ENCODE results near the gene MAN1A2. TPM values are rescaled to one million over a fixed set of nuclear protein-coding genes. Genes with fewer than 3 reads are reported as not detected.

The MAN1A2 gene
- total and polyA plus RNA-seq, 9 of the 15 experiments (the other 6 are each of a cell fraction or from before 2014, with no cell fraction given) = 4.2 to 38.4 (median 18.7) TPM

GRCh38 chr1:117572546-117572945, 205.3 kb downstream of the MAN1A2 start (continued):
- TF ChIP-seq, protein P1, sequence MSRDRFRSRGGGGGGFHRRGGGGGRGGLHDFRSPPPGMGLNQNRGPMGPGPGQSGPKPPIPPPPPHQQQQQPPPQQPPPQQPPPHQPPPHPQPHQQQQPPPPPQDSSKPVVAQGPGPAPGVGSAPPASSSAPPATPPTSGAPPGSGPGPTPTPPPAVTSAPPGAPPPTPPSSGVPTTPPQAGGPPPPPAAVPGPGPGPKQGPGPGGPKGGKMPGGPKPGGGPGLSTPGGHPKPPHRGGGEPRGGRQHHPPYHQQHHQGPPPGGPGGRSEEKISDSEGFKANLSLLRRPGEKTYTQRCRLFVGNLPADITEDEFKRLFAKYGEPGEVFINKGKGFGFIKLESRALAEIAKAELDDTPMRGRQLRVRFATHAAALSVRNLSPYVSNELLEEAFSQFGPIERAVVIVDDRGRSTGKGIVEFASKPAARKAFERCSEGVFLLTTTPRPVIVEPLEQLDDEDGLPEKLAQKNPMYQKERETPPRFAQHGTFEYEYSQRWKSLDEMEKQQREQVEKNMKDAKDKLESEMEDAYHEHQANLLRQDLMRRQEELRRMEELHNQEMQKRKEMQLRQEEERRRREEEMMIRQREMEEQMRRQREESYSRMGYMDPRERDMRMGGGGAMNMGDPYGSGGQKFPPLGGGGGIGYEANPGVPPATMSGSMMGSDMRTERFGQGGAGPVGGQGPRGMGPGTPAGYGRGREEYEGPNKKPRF (IDR thresholded peaks at IDR 0.05; ENCODE audit: low read depth, low read length) = no peak
- peak; percentile 78 to 82 for TF ChIP-seq NRF1 (conservative IDR thresholded peaks at IDR 0.05 in 1 of 2, IDR thresholded peaks at IDR 0.05 in 1 of 2)
- no peak for TF ChIP-seq KLF13 (tag; IDR thresholded peaks at IDR 0.05; ENCODE audit: borderline replicate concordance, low read depth)
- TF ChIP-seq CCNT2 (IDR thresholded peaks at IDR 0.05; ENCODE audit: borderline replicate concordance, extremely low read depth, insufficient read length, low read depth, low read length) = no peak
- no peak for TF ChIP-seq ZNF41 (CRISPR knock-in tag; conservative IDR thresholded peaks at IDR 0.05)
- TF ChIP-seq ARID3B (CRISPR knock-in tag; IDR thresholded peaks at IDR 0.05; ENCODE audit: borderline replicate concordance) = no peak
- no peak for TF ChIP-seq NR1H2 (CRISPR knock-in tag; IDR thresholded peaks at IDR 0.05)

Data from K562 (cell line).